ENCODE results near the gene ACOT8.

ACOT8 gene

GRCh38 chr20:45896641-45897161 is 39.5 kb upstream of the ACOT8 start:
- H3K4me1 ChIP-seq (ENCODE audit: low read depth, poor library complexity, severe bottlenecking) = peaks cover 10% of the 10 kb centered on the region
- no peaks in the 10 kb centered on the region for H4K20me1 ChIP-seq (ENCODE audit: insufficient read depth)
- H3K27ac ChIP-seq = no peak overlapping the region
- H3K79me2 ChIP-seq (ENCODE audit: insufficient read depth, low read depth) = no peaks in the 10 kb centered on the region
- no peaks in the 10 kb centered on the region for H3K27me3 ChIP-seq (ENCODE audit: insufficient read depth, low read depth)
- H3K4me2 ChIP-seq = no peak overlapping the region
- H3K9ac ChIP-seq = no peak overlapping the region
- TF ChIP-seq, protein P1, sequence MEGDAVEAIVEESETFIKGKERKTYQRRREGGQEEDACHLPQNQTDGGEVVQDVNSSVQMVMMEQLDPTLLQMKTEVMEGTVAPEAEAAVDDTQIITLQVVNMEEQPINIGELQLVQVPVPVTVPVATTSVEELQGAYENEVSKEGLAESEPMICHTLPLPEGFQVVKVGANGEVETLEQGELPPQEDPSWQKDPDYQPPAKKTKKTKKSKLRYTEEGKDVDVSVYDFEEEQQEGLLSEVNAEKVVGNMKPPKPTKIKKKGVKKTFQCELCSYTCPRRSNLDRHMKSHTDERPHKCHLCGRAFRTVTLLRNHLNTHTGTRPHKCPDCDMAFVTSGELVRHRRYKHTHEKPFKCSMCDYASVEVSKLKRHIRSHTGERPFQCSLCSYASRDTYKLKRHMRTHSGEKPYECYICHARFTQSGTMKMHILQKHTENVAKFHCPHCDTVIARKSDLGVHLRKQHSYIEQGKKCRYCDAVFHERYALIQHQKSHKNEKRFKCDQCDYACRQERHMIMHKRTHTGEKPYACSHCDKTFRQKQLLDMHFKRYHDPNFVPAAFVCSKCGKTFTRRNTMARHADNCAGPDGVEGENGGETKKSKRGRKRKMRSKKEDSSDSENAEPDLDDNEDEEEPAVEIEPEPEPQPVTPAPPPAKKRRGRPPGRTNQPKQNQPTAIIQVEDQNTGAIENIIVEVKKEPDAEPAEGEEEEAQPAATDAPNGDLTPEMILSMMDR (conservative IDR thresholded peaks at IDR 0.05; ENCODE audit: low read depth, low read length) = no peak
- H3K4me3 ChIP-seq (IDR thresholded peaks at IDR 0.05; ENCODE audit: insufficient read depth, low read depth, low read length) = no peak overlapping the region
- no peaks in the 10 kb centered on the region for H3K36me3 ChIP-seq (ENCODE audit: insufficient read depth)
- H2AFZ ChIP-seq (ENCODE audit: low read depth) = no peak overlapping the region

DNA sequence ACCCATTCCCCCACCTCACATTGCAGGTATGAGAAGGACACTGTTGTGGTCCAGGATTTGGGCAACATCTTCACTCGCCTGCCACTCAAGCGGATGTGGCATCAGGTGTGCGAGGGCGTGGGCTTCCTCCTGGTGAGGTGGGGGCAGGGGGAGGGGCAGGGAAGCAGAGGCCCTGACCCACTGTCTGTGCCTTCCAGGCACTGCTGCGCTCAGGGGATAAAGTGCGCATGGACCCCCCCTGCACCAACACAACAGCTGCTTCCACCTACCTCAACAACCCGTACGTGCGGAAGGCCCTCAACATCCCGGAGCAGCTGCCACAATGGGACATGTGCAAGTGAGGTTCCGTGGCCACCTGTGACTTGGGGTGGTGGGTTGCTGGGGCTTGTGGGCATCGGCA is 37.6 kb upstream of the ACOT8 start:
- TF ChIP-seq, protein P1 (conservative IDR thresholded peaks at IDR 0.05; ENCODE audit: low read depth, low read length) = no peak

DNA sequence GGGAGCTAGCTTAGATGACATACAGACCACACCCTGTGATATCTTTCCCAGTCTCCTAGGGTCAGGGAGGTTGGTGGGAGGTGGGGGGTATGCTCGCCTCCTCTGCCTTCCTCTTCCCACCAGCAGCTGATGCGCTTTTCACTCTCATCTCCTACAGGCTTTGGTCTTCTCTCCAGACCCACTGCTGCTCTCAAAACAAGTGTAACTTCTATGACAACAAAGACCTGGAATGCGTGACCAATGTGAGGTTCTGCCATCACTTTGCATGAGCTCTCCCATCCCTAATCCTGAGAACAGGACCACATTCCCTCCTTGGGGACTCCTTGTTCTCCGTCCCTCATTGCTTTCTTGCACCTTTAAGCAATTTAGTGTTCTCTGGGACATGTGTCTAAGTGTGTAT is 36.6 kb upstream of the ACOT8 start:
- H3K4me3 ChIP-seq (IDR thresholded peaks at IDR 0.05; ENCODE audit: insufficient read depth, low read depth, low read length) = no peak overlapping the region
- H3K9ac ChIP-seq = no peak overlapping the region
- TF ChIP-seq, protein P1 (conservative IDR thresholded peaks at IDR 0.05; ENCODE audit: low read depth, low read length) = no peak
- H3K79me2 ChIP-seq (ENCODE audit: insufficient read depth, low read depth) = no peaks in the 10 kb centered on the region
- H3K4me1 ChIP-seq (ENCODE audit: low read depth, poor library complexity, severe bottlenecking) = peaks cover 10% of the 10 kb centered on the region
- no peak overlapping the region for H2AFZ ChIP-seq (ENCODE audit: low read depth)
- no peaks in the 10 kb centered on the region for H3K27me3 ChIP-seq (ENCODE audit: insufficient read depth, low read depth)
- H4K20me1 ChIP-seq (ENCODE audit: insufficient read depth) = no peaks in the 10 kb centered on the region
- H3K4me2 ChIP-seq = no peak overlapping the region
- H3K27ac ChIP-seq = no peak overlapping the region
- no peaks in the 10 kb centered on the region for H3K36me3 ChIP-seq (ENCODE audit: insufficient read depth)

More for the DNA sequence above, 37.6 kb upstream of the ACOT8 start:
- Histone ChIP-seq H3K4me3 (IDR thresholded peaks at IDR 0.05; ENCODE audit: insufficient read depth, low read depth, low read length) (no peak overlapping the region), H3K27me3 (ENCODE audit: insufficient read depth, low read depth) (no peaks in the 10 kb centered on the region), H3K4me2 (no peak overlapping the region), H2AFZ (ENCODE audit: low read depth) (no peak overlapping the region), H3K36me3 (ENCODE audit: insufficient read depth) (no peaks in the 10 kb centered on the region), H3K79me2 (ENCODE audit: insufficient read depth, low read depth) (no peaks in the 10 kb centered on the region), H3K27ac (no peak overlapping the region), H3K9ac (no peak overlapping the region), H4K20me1 (ENCODE audit: insufficient read depth) (no peaks in the 10 kb centered on the region), H3K4me1 (ENCODE audit: low read depth, poor library complexity, severe bottlenecking) (peaks cover 10% of the 10 kb centered on the region)

DNA sequence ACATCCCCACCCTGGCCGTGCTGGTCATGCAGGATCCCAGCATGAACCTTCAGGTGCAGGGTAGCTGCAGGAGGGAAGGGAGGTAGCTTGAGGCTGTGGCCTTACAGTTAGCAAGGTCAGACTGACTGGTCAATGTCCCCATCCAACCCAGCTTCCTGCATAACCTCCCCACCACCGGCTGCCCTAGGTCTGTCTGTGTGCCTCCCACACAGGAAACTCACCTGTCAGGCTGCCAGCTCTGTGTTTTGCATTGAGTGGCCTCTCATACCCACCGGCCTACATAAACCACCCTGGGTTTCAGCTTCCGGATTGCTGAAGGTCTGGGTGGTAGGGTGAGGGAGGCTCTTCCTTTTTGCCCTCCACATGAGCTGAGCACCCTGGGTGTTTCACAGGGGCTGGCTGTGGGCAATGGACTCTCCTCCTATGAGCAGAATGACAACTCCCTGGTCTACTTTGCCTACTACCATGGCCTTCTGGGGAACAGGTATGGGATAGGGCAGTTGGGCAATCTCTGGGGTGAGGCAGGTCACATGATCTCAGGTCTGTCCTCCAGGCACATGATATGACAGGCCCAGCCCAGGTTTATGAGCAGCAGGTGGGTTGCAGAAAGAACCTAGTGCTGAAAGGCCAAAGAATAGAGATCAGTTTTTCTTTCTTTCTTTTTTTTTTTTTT is 35.8 kb upstream of the ACOT8 start:
- H3K4me2 ChIP-seq = no peak overlapping the region
- TF ChIP-seq, protein P1 (conservative IDR thresholded peaks at IDR 0.05; ENCODE audit: low read depth, low read length) = no peak
- H3K36me3 ChIP-seq (ENCODE audit: insufficient read depth) = no peaks in the 10 kb centered on the region
- H3K4me3 ChIP-seq (IDR thresholded peaks at IDR 0.05; ENCODE audit: insufficient read depth, low read depth, low read length) = no peak overlapping the region
- no peaks in the 10 kb centered on the region for H3K79me2 ChIP-seq (ENCODE audit: insufficient read depth, low read depth)
- H3K9ac ChIP-seq = no peak overlapping the region
- H2AFZ ChIP-seq (ENCODE audit: low read depth) = no peak overlapping the region
- H4K20me1 ChIP-seq (ENCODE audit: insufficient read depth) = no peaks in the 10 kb centered on the region
- H3K27ac ChIP-seq = no peak overlapping the region
- H3K27me3 ChIP-seq (ENCODE audit: insufficient read depth, low read depth) = no peaks in the 10 kb centered on the region
- H3K4me1 ChIP-seq (ENCODE audit: low read depth, poor library complexity, severe bottlenecking) = peaks cover 10% of the 10 kb centered on the region

Data from KMS-11 (cell line).